Upper lobe of right lung (tissue), 1 donor: ENCODE measurements around the gene NAALADL2. TPM values are rescaled to one million over a fixed set of nuclear protein-coding genes. Genes with fewer than 3 reads are reported as not detected.

Source experiments
- ATAC-seq: fragments of 200-7000 bp; cut with Tn5 transposase; one replicate; pipeline ENCODE4 v1.9.1; 2020; ENCODE audit warnings: mild to moderate bottlenecking, moderate library complexity
- DNase-seq: peaks from one replicate; pipeline ENCODE4 v3.0.0-alpha.2; 2020
- H3K27ac ChIP-seq: fragments of 200-600 bp; one replicate; pipeline ENCODE4 v1.8.0; 2022
- H3K27me3 ChIP-seq: fragments of 200-600 bp; one replicate; pipeline ENCODE4 v1.8.0; 2022; ENCODE audit warnings: mild to moderate bottlenecking
- H3K36me3 ChIP-seq: fragments of 200-600 bp; one replicate; pipeline ENCODE4 v1.8.0; 2022
- H3K4me1 ChIP-seq: fragments of 200-600 bp; one replicate; pipeline ENCODE4 v1.8.0; 2022
- H3K4me3 ChIP-seq: fragments of 200-600 bp; one replicate; pipeline ENCODE4 v1.8.0; 2022; ENCODE audit warnings: mild to moderate bottlenecking
- H3K9me3 ChIP-seq: fragments of 200-600 bp; one replicate; pipeline ENCODE4 v1.8.0; 2022
- CTCF ChIP-seq: fragments of 200-600 bp; IDR thresholded peaks from one replicate; pipeline ENCODE4 v1.8.0; 2022; ENCODE audit warnings: antibody characterized with exemption
- intact Hi-C: fragments of 100-400 bp; cut with DNase I; formaldehyde crosslinking; loops from one replicate; pipeline ENCODE4 v1.11.0; 2022
- total RNA-seq: library from RNA; stranded (reverse); fragmentation: NEBNext Ultra II Directional; extraction: Animal tissue kit (Norgen Biotek cat#: 25700); gene quantifications from one replicate; pipeline ENCODE4 v1.2.1, GENCODE V29; 2021
- donor health status: DM: no; HTN: yes; CAD: no; lungs with severe emphysema.

Gene NAALADL2
- total RNA-seq, 1 donor from 2014 or later: 8.5 TPM

- ATAC-seq (no peak), DNase-seq (no peak)
- TF ChIP-seq CTCF: no peak
- intact Hi-C loops: no loop called here
- H3K4me1 ChIP-seq: no peaks in the 10 kb centered on the region
- H3K27me3 ChIP-seq: no peaks in the 10 kb centered on the region
- H3K27ac ChIP-seq: no peak overlapping the region
- H3K36me3 ChIP-seq: no peaks in the 10 kb centered on the region
- no peaks in the 10 kb centered on the region for H3K9me3 ChIP-seq
- H3K4me3 ChIP-seq: no peak overlapping the region
Measured at GRCh38 chr3:175304404-175304803, 445.3 kb downstream of the NAALADL2 start.

- intact Hi-C loops: no loop called here
- no peak for DNase-seq
- Histone ChIP-seq H3K27ac (no peak overlapping the region), H3K36me3 (no peaks in the 10 kb centered on the region), H3K27me3 (no peaks in the 10 kb centered on the region), H3K9me3 (no peaks in the 10 kb centered on the region), H3K4me1 (no peaks in the 10 kb centered on the region), H3K4me3 (no peak overlapping the region)
- no peak for TF ChIP-seq CTCF
- ATAC-seq: no peak
Measured at GRCh38 chr3:175307642-175308041, 448.5 kb downstream of the NAALADL2 start.

GRCh38 chr3:175308097-175308496 is 449.0 kb downstream of the NAALADL2 start:
- Histone ChIP-seq H3K9me3 (no peaks in the 10 kb centered on the region), H3K4me1 (no peaks in the 10 kb centered on the region), H3K4me3 (no peak overlapping the region), H3K27me3 (no peaks in the 10 kb centered on the region), H3K36me3 (no peaks in the 10 kb centered on the region), H3K27ac (no peak overlapping the region)
- intact Hi-C loops: no loop called here
- DNase-seq: no peak
- no peak for ATAC-seq
- TF ChIP-seq CTCF: no peak

GRCh38 chr3:175310046-175310445 is 450.9 kb downstream of the NAALADL2 start:
- H3K27ac ChIP-seq: no peak overlapping the region
- ATAC-seq (no peak), DNase-seq (no peak)
- no peaks in the 10 kb centered on the region for H3K4me1 ChIP-seq
- intact Hi-C loops: no loop called here
- H3K36me3 ChIP-seq: no peaks in the 10 kb centered on the region
- H3K27me3 ChIP-seq: no peaks in the 10 kb centered on the region
- H3K9me3 ChIP-seq: no peaks in the 10 kb centered on the region
- H3K4me3 ChIP-seq: no peak overlapping the region
- TF ChIP-seq CTCF: no peak

GRCh38 chr3:175311404-175311803 is 452.3 kb downstream of the NAALADL2 start:
- H3K4me3 ChIP-seq: no peak overlapping the region
- ATAC-seq (no peak), DNase-seq (no peak)
- H3K4me1 ChIP-seq: no peaks in the 10 kb centered on the region
- no peak overlapping the region for H3K27ac ChIP-seq
- intact Hi-C loops: no loop called here
- no peaks in the 10 kb centered on the region for H3K36me3 ChIP-seq
- no peaks in the 10 kb centered on the region for H3K9me3 ChIP-seq
- no peaks in the 10 kb centered on the region for H3K27me3 ChIP-seq
- TF ChIP-seq CTCF: no peak

- intact Hi-C loops: no loop called here
- H3K27me3 ChIP-seq: no peaks in the 10 kb centered on the region
- no peak overlapping the region for H3K4me3 ChIP-seq
- ATAC-seq (no peak), DNase-seq (no peak)
- H3K36me3 ChIP-seq: no peaks in the 10 kb centered on the region
- no peaks in the 10 kb centered on the region for H3K4me1 ChIP-seq
- no peak for TF ChIP-seq CTCF
- H3K27ac ChIP-seq: no peak overlapping the region
- no peaks in the 10 kb centered on the region for H3K9me3 ChIP-seq
Measured at GRCh38 chr3:175311946-175312345, 452.8 kb downstream of the NAALADL2 start.
